NB4 (cell line): ENCODE data around the gene RAB11B.

Experiments used
- DNase-seq: peaks from one replicate; pipeline ENCODE4 v3.0.0; 2010; ENCODE audit warnings: low read depth
- H3K4me3 ChIP-seq: one replicate; pipeline ENCODE4 v1.5.1; 2011; ENCODE audit warnings: mild to moderate bottlenecking, low read depth, low read length, moderate library complexity
- CTCF ChIP-seq: IDR thresholded peaks from one replicate; pipeline ENCODE4 v1.5.1; 2012; ENCODE audit warnings: low read depth, low read length
- MAX ChIP-seq: IDR thresholded peaks from 2 replicates; pipeline ENCODE4 v1.6.1; 2011; ENCODE audit warnings: low read depth, low read length
- MYC ChIP-seq: IDR thresholded peaks from 2 replicates; pipeline ENCODE4 v1.6.1; 2011; ENCODE audit warnings: low read depth, low read length
- POLR2A ChIP-seq: IDR thresholded peaks from 2 replicates; pipeline ENCODE4 v1.6.1; 2011; ENCODE audit warnings: mild to moderate bottlenecking; ENCODE audit not compliant: insufficient read length; ENCODE audit errors: extremely low read depth

Gene RAB11B

GRCh38 chr19:8361921-8362793 lies 28.0 kb upstream of the RAB11B start:
- TF ChIP-seq CTCF (no peak), MYC (no peak), POLR2A (no peak), MAX (no peak)
- DNase-seq = peak; percentile 44
- no peak overlapping the region for H3K4me3 ChIP-seq

GRCh38 chr19:8363803-8364771 lies 26.1 kb upstream of the RAB11B start, which contains the start of gene ANGPTL4:
Gene ANGPTL4, plus strand, starts transcription at chr19:8364155. Its CDS starts 167 bp downstream, at chr19:8364322.
- H3K4me3 ChIP-seq = peak within 1 kb of the TSS; percentile 41
- TF ChIP-seq MAX = no peak
- TF ChIP-seq CTCF = no peak
- no peak for TF ChIP-seq MYC
- no peak for TF ChIP-seq POLR2A
- DNase-seq = peak; percentile 86

- no peak for TF ChIP-seq CTCF
- DNase-seq = no peak
- no peak overlapping the region for H3K4me3 ChIP-seq
These were observed 24.0 kb upstream of the RAB11B start for GRCh38 chr19:8366121-8366581.

GRCh38 chr19:8366961-8367326 lies 23.2 kb upstream of the RAB11B start:
- no peak overlapping the region for H3K4me3 ChIP-seq
- DNase-seq = peak; percentile 32
- TF ChIP-seq CTCF (no peak), MYC (no peak), POLR2A (no peak), MAX (no peak)

- H3K4me3 ChIP-seq = no peak overlapping the region
- peak; percentile 55 for DNase-seq
These were observed 22.7 kb upstream of the RAB11B start for GRCh38 chr19:8367327-8368001.

More at GRCh38 chr19:8367327-8368001, 22.7 kb upstream of the RAB11B start:
- no peak for TF ChIP-seq POLR2A
- no peak for TF ChIP-seq MYC
- no peak for TF ChIP-seq CTCF
- TF ChIP-seq MAX = no peak
